HepG2 (cell line): ENCODE measurements around the gene NDRG3. TPM values are rescaled to one million over a fixed set of nuclear protein-coding genes. Genes with fewer than 3 reads are reported as not detected.

Experiments
- DMTF1 ChIP-seq: sonication (generic); formaldehyde crosslinking; IDR thresholded peaks from 2 replicates; pipeline ENCODE4 v1.4.0; 2020; ENCODE audit warnings: mild to moderate bottlenecking, missing genetic modification reagents
- FOXJ3 ChIP-seq: sonication (generic); formaldehyde crosslinking; IDR thresholded peaks from 2 replicates; pipeline ENCODE4 v1.4.0; 2020; ENCODE audit warnings: missing genetic modification reagents, mild to moderate bottlenecking, borderline replicate concordance
- PAX8 ChIP-seq: sonication (generic); formaldehyde crosslinking; IDR thresholded peaks from 2 replicates; pipeline ENCODE4 v1.8.0; 2022; ENCODE audit warnings: mild to moderate bottlenecking, missing genetic modification reagents, borderline replicate concordance
- POLR2A ChIP-seq, 2 experiments: IDR thresholded peaks; 2 replicates each; pipeline ENCODE4 v1.6.1; 2011; ENCODE audit warnings: low read depth in 2 of 2, low read length in 2 of 2, mild to moderate bottlenecking in 1 of 2, moderate library complexity in 1 of 2; ENCODE audit not compliant: insufficient read depth in 1 of 2
- RAD51 ChIP-seq: fragments of 450-650 bp; IDR thresholded peaks from 2 replicates; pipeline ENCODE4 v1.6.1; 2016; ENCODE audit warnings: borderline replicate concordance
- SNAI1 ChIP-seq: sonication (generic); formaldehyde crosslinking; IDR thresholded peaks from 2 replicates; pipeline ENCODE4 v1.5.0; 2020; ENCODE audit warnings: mild to moderate bottlenecking, missing genetic modification reagents, borderline replicate concordance
- SRSF4 ChIP-seq: fragments of 200-400 bp; formaldehyde crosslinking; IDR thresholded peaks from one replicate; pipeline ENCODE4 v1.6.1; 2018; ENCODE audit warnings: mild to moderate bottlenecking, low read depth, low read length, moderate library complexity; ENCODE audit not compliant: poor library complexity, severe bottlenecking
- TCF7L2 ChIP-seq: IDR thresholded peaks from 2 replicates; pipeline ENCODE4 v1.6.1; 2011; ENCODE audit warnings: mild to moderate bottlenecking, low read depth, low read length, moderate library complexity
- ZBTB40 ChIP-seq, 2 experiments: fragments of 450-650 bp in 1 of 2; sonication (generic) in 1 of 2; formaldehyde crosslinking in 1 of 2; IDR thresholded peaks; 2 replicates each; pipeline versions ENCODE4 v1.6.1 to v1.8.0; 2016 to 2022; ENCODE audit warnings: antibody characterized with exemption in 1 of 2, mild to moderate bottlenecking in 1 of 2, missing genetic modification reagents in 1 of 2
- ZNF207 ChIP-seq: fragments of 450-650 bp; IDR thresholded peaks from 2 replicates; pipeline ENCODE4 v1.6.1; 2016; ENCODE audit warnings: antibody characterized with exemption, borderline replicate concordance
- ZNF570 ChIP-seq: sonication (generic); formaldehyde crosslinking; IDR thresholded peaks from 2 replicates; pipeline ENCODE4 v1.4.0; 2020; ENCODE audit warnings: mild to moderate bottlenecking, missing genetic modification reagents, borderline replicate concordance
- ZNF597 ChIP-seq: sonication (generic); formaldehyde crosslinking; IDR thresholded peaks from 2 replicates; pipeline ENCODE4 v1.5.0; 2020; ENCODE audit warnings: missing genetic modification reagents
- ZNF766 ChIP-seq: sonication (generic); formaldehyde crosslinking; IDR thresholded peaks from 2 replicates; pipeline ENCODE4 v1.5.0; 2020; ENCODE audit warnings: missing genetic modification reagents, borderline replicate concordance
- ZUFSP ChIP-seq: sonication (generic); formaldehyde crosslinking; IDR thresholded peaks from 2 replicates; pipeline ENCODE4 v1.9.0; 2021; ENCODE audit warnings: missing genetic modification reagents, mild to moderate bottlenecking, borderline replicate concordance
- polyA plus RNA-seq, 8 experiments: library from polyadenylated mRNA; depleted of rRNA in 3 of 8; stranded (reverse) in 7 of 8; unstranded in 1 of 8; fragments of >200 nt; fragmentation: Illumina TruSeq in 4 of 8; extraction: Trizol in 4 of 8; gene quantifications; 2 replicates each; pipeline versions ENCODE4 v1.2.1 to v1.2.3, GENCODE V29; 2011 to 2016; ENCODE audit warnings: low read depth in 4 of 8, missing spikeins in 1 of 8, mixed read lengths in 1 of 8; ENCODE audit not compliant: insufficient read depth in 1 of 8
- total RNA-seq, 5 experiments: library from RNA; depleted of rRNA; stranded (reverse); fragments of >200 nt; fragmentation: Illumina TruSeq; extraction: Trizol; gene quantifications; 2 replicates each; pipeline ENCODE4 v1.2.3, GENCODE V29; 2016; ENCODE audit warnings: low read depth in 1 of 5

NDRG3 gene
- total and polyA plus RNA-seq, 2 of the 13 experiments (the other 11 are each of a cell fraction or from before 2014, with no cell fraction given), result 36.0 to 40.5 TPM

GRCh38 chr20:36676701-36677421, 69.0 kb downstream of the NDRG3 start (continued):
- TF ChIP-seq ZNF207 (no peak), RAD51 (no peak), ZNF766 (CRISPR knock-in tag) (no peak), POLR2A (IDR thresholded peaks at IDR 0.05; ENCODE audit: insufficient read depth in 1 of 2, low read depth in 2 of 2, low read length in 2 of 2) (no peak), PAX8 (CRISPR knock-in tag) (no peak), SNAI1 (CRISPR knock-in tag) (no peak), SRSF4 (no peak), ZUFSP (CRISPR knock-in tag) (no peak), ZNF597 (no peak), DMTF1 (CRISPR knock-in tag) (no peak), ZBTB40 (IDR thresholded peaks at IDR 0.05) (no peak), ZBTB40 (CRISPR knock-in tag; IDR thresholded peaks at IDR 0.05) (no peak), FOXJ3 (CRISPR knock-in tag) (no peak), ZNF570 (CRISPR knock-in tag) (no peak), TCF7L2 (no peak)
